Sigmoid colon (tissue), 4 donors: ENCODE measurements around the gene SLC23A3.

Experiments used
- CTCF ChIP-seq, 4 experiments: fragments of 450-650 bp in 3 of 4; fragments of 200-600 bp in 1 of 4; IDR thresholded peaks; one replicate each; pipeline ENCODE4 v1.5.1; 2016 to 2019; ENCODE audit warnings: antibody characterized with exemption in 4 of 4, mild to moderate bottlenecking in 3 of 4, moderate library complexity in 2 of 4
- EP300 ChIP-seq, 4 donors: sonication (generic); formaldehyde crosslinking; IDR thresholded peaks; one replicate each; pipeline ENCODE4 v1.6.1; 2017; ENCODE audit warnings: antibody characterized with exemption in 4 of 4
- POLR2A ChIP-seq, 2 donors: fragments of 450-650 bp; IDR thresholded peaks; one replicate each; pipeline ENCODE4 v1.6.1; 2016; ENCODE audit warnings: antibody characterized with exemption in 2 of 2, mild to moderate bottlenecking in 2 of 2, moderate library complexity in 2 of 2

GRCh38 chr2:219218217-219218731, 48.4 kb upstream of the SLC23A3 start:
- no peak for TF ChIP-seq CTCF (IDR thresholded peaks at IDR 0.05)
- peak in 1 of 2 donors; percentile 34 for TF ChIP-seq POLR2A (IDR thresholded peaks at IDR 0.05)
- TF ChIP-seq EP300 (IDR thresholded peaks at IDR 0.05) = peak in 1 of 4 donors; percentile 12
